CD4-positive, alpha-beta T cell treated with Interleukin-4 for 1 hour (primary cell): ENCODE measurements around the gene CUL2.
"Not testable (repeated sequence)": the region's sequence is repeated elsewhere in the genome, so short reads cannot be mapped to it uniquely, and the experiment has no call there.

ENCODE experiments used
- DNase-seq, 2 donors: peaks; one replicate each; pipeline ENCODE4 v3.0.0-alpha.2; 2020 to 2022

The CUL2 gene

GRCh38 chr10:34974364-34975065 lies 115.6 kb downstream of the CUL2 start:
- not testable (repeated sequence) for DNase-seq

GRCh38 chr10:34973757-34974156 lies 116.4 kb downstream of the CUL2 start:
- not testable (repeated sequence) for DNase-seq

GRCh38 chr10:34973121-34973520 lies 117.0 kb downstream of the CUL2 start:
- DNase-seq: not testable (repeated sequence)

GRCh38 chr10:34972591-34972990 lies 117.5 kb downstream of the CUL2 start:
- DNase-seq: not testable (repeated sequence)

GRCh38 chr10:34971606-34972334 lies 118.4 kb downstream of the CUL2 start:
- DNase-seq: not testable (repeated sequence)

- DNase-seq: no peak
Measured at GRCh38 chr10:34969171-34969570, 121.0 kb downstream of the CUL2 start.

- no peak for DNase-seq
Measured at GRCh38 chr10:34967335-34967880, 122.7 kb downstream of the CUL2 start.

- DNase-seq: no peak
Measured at GRCh38 chr10:34966451-34966850, 123.7 kb downstream of the CUL2 start.

GRCh38 chr10:34966040-34966439 lies 124.1 kb downstream of the CUL2 start:
- no peak for DNase-seq

- no peak for DNase-seq
Measured at GRCh38 chr10:34964166-34964800, 125.9 kb downstream of the CUL2 start.

- DNase-seq: no peak
Measured at GRCh38 chr10:34962866-34963265, 127.3 kb downstream of the CUL2 start.

- DNase-seq: no peak
Measured at GRCh38 chr10:34960983-34961382, 129.2 kb downstream of the CUL2 start.

GRCh38 chr10:34959786-34960185 lies 130.4 kb downstream of the CUL2 start:
- no peak for DNase-seq

- DNase-seq: no peak
Measured at GRCh38 chr10:34959321-34959720, 130.8 kb downstream of the CUL2 start.
